H1 (cell line): Measurements from ENCODE around the gene HSPA1L. TPM values are rescaled to one million over a fixed set of nuclear protein-coding genes. Genes with fewer than 3 reads are reported as not detected.

Experiments
- CTCF ChIA-PET: fragments of 300-600 bp; sonication (Branson Sonifier 250); formaldehyde crosslinking; loops from one replicate; lab custom pipeline; 2021; ENCODE audit not compliant: partially characterized antibody; lab: Charles Lee
- POLR2A ChIA-PET: fragments of 300-600 bp; sonication (Branson Sonifier 250); formaldehyde crosslinking; loops from one replicate; lab custom pipeline; 2021; ENCODE audit warnings: inconsistent platforms; ENCODE audit not compliant: partially characterized antibody; lab: Charles Lee
- DNase-seq, 2 experiments: peaks; one replicate each; pipeline versions ENCODE4 v3.0.0 to v3.0.0-alpha.2; 2010 to 2022; ENCODE audit warnings: low spot score in 2 of 2, low read depth in 1 of 2, mixed read lengths in 1 of 2
- FAIRE-seq: peaks from 2 replicates; lab custom pipeline; 2011; peaks lifted over from hg19 to GRCh38; lab: Jason Lieb, UNC
- H2AFZ ChIP-seq: 2 replicates; pipeline ENCODE4 v1.8.1; 2012; ENCODE audit warnings: low read length, inconsistent platforms
- H2AK5ac ChIP-seq: 2 replicates; pipeline ENCODE4 v1.6.1; 2013; ENCODE audit warnings: low read depth, low read length
- H2BK120ac ChIP-seq: replicated peaks from 2 replicates; pipeline ENCODE3; 2013; ENCODE audit warnings: low read depth, low read length, inconsistent platforms
- H2BK12ac ChIP-seq: 2 replicates; pipeline ENCODE4 v1.6.1; 2013; ENCODE audit warnings: low read depth, low read length
- H2BK15ac ChIP-seq: 2 replicates; pipeline ENCODE4 v1.6.1; 2013; ENCODE audit warnings: low read length
- H2BK20ac ChIP-seq: 2 replicates; pipeline ENCODE4 v1.6.1; 2013; ENCODE audit warnings: low read length
- H2BK5ac ChIP-seq: 2 replicates; pipeline ENCODE4 v1.6.1; 2013; ENCODE audit warnings: low read depth, low read length
- H3K14ac ChIP-seq: 2 replicates; pipeline ENCODE4 v1.6.1; 2013; ENCODE audit warnings: inconsistent platforms; ENCODE audit not compliant: insufficient read length
- H3K18ac ChIP-seq: 2 replicates; pipeline ENCODE4 v1.6.1; 2013; ENCODE audit warnings: low read length; ENCODE audit errors: extremely low read depth
- H3K23ac ChIP-seq: 2 replicates; pipeline ENCODE4 v1.6.1; 2013; ENCODE audit warnings: inconsistent platforms; ENCODE audit not compliant: insufficient read length
- H3K23me2 ChIP-seq: 2 replicates; pipeline ENCODE4 v1.6.1; 2013; ENCODE audit warnings: low read depth, low read length
- H3K27ac ChIP-seq: 2 replicates; pipeline ENCODE4 v1.6.1; 2011; ENCODE audit warnings: low read depth, low read length, inconsistent platforms
- H3K27me3 ChIP-seq, 4 experiments: replicated peaks in 1 of 4; 1 replicate in 1 of 4; 2 replicates in 3 of 4; pipeline versions ENCODE4 v1.6.1 to v1.8.1; 2011 to 2013; ENCODE audit warnings: low read length in 3 of 4, mild to moderate bottlenecking in 3 of 4, inconsistent platforms in 2 of 4, mixed read lengths in 2 of 4, moderate library complexity in 1 of 4; ENCODE audit not compliant: control insufficient read depth in 3 of 4, insufficient read depth in 3 of 4; ENCODE audit errors: extremely low read depth in 1 of 4
- H3K36me3 ChIP-seq, 4 experiments: 2 replicates each; pipeline versions ENCODE4 v1.6.1 to v1.8.1; 2011 to 2013; ENCODE audit warnings: mild to moderate bottlenecking in 4 of 4, low read length in 3 of 4, moderate library complexity in 2 of 4, control low read depth in 1 of 4, inconsistent platforms in 1 of 4; ENCODE audit not compliant: insufficient read depth in 4 of 4, control insufficient read depth in 2 of 4
- H3K4ac ChIP-seq: replicated peaks from 2 replicates; pipeline ENCODE3; 2013; ENCODE audit warnings: low read length, low read depth, mixed read lengths, inconsistent platforms; ENCODE audit not compliant: insufficient read length
- H3K4me1 ChIP-seq, 4 experiments: replicated peaks in 1 of 4; 1 replicate in 1 of 4; 2 replicates in 3 of 4; pipeline versions ENCODE4 v1.6.1 to v1.8.1; 2011 to 2013; ENCODE audit warnings: low read length in 3 of 4, inconsistent platforms in 2 of 4, mixed read lengths in 1 of 4; ENCODE audit not compliant: insufficient read depth in 4 of 4, control insufficient read depth in 3 of 4
- H3K4me2 ChIP-seq, 2 experiments: 2 replicates each; pipeline versions ENCODE4 v1.6.1 to v1.8.1; 2011 to 2013; ENCODE audit warnings: low read depth in 2 of 2, low read length in 2 of 2, control low read depth in 1 of 2, inconsistent platforms in 1 of 2, mild to moderate bottlenecking in 1 of 2; ENCODE audit not compliant: insufficient read depth in 1 of 2
- H3K4me3 ChIP-seq, 4 experiments: fragments of 200-600, 300-600 bp in 1 of 4; sonication (generic), shearing (Covaris generic), sonication (Bioruptor Twin) in 1 of 4; 2 replicates each; pipeline versions ENCODE4 v1.5.1 to v1.8.1; 2011 to 2016; ENCODE audit warnings: low read length in 4 of 4, low read depth in 3 of 4, control low read depth in 2 of 4, inconsistent platforms in 2 of 4, mild to moderate bottlenecking in 2 of 4, mixed read lengths in 1 of 4, moderate library complexity in 1 of 4; ENCODE audit not compliant: insufficient read depth in 2 of 4; ENCODE audit errors: extremely low read depth in 1 of 4
- H3K56ac ChIP-seq: replicated peaks from 2 replicates; pipeline ENCODE3; 2013; ENCODE audit warnings: low read depth, mild to moderate bottlenecking, mixed read lengths, low read length, inconsistent platforms; ENCODE audit not compliant: insufficient read length
- H3K79me1 ChIP-seq: 2 replicates; pipeline ENCODE4 v1.6.1; 2013; ENCODE audit warnings: low read depth, low read length, control low read depth
- H3K79me2 ChIP-seq, 2 experiments: 2 replicates each; pipeline versions ENCODE4 v1.6.1 to v1.8.1; 2012 to 2013; ENCODE audit warnings: low read length in 2 of 2, mild to moderate bottlenecking in 2 of 2, inconsistent platforms in 1 of 2; ENCODE audit not compliant: insufficient read depth in 2 of 2, control insufficient read depth in 1 of 2
- H3K9ac ChIP-seq, 4 experiments: replicated peaks in 1 of 4; 1 replicate in 1 of 4; 2 replicates in 3 of 4; pipeline versions ENCODE4 v1.6.1 to v1.8.1; 2011 to 2013; ENCODE audit warnings: low read depth in 3 of 4, low read length in 3 of 4, control low read depth in 2 of 4, mild to moderate bottlenecking in 2 of 4, moderate library complexity in 2 of 4, inconsistent platforms in 1 of 4; ENCODE audit errors: extremely low read depth in 1 of 4
- H3K9me3 ChIP-seq, 2 experiments: 2 replicates each; pipeline versions ENCODE4 v1.6.1 to v1.8.1; 2012 to 2013; ENCODE audit warnings: mild to moderate bottlenecking in 2 of 2, moderate library complexity in 2 of 2, control low read depth in 1 of 2, inconsistent platforms in 1 of 2, low read depth in 1 of 2, low read length in 1 of 2, mixed read lengths in 1 of 2; ENCODE audit not compliant: insufficient read depth in 2 of 2
- H4K20me1 ChIP-seq, 2 experiments: replicated peaks in 1 of 2; 2 replicates each; pipeline versions ENCODE3 to v1.8.1; 2011 to 2013; ENCODE audit warnings: inconsistent platforms in 2 of 2, low read length in 2 of 2, mild to moderate bottlenecking in 1 of 2; ENCODE audit not compliant: insufficient read depth in 2 of 2, control insufficient read depth in 1 of 2
- H4K5ac ChIP-seq: 2 replicates; pipeline ENCODE4 v1.6.1; 2013; ENCODE audit warnings: low read length, low read depth, mixed read lengths, inconsistent platforms; ENCODE audit not compliant: insufficient read length
- H4K8ac ChIP-seq: 2 replicates; pipeline ENCODE4 v1.8.0; 2013; ENCODE audit warnings: mild to moderate bottlenecking, moderate library complexity, low read length, inconsistent platforms; ENCODE audit not compliant: insufficient read depth; ENCODE audit errors: extremely low read depth
- H4K91ac ChIP-seq: replicated peaks from 2 replicates; pipeline ENCODE3; 2013; ENCODE audit warnings: low read length, mixed read lengths, inconsistent platforms; ENCODE audit not compliant: insufficient read length
- CREB1 ChIP-seq: IDR thresholded peaks from 2 replicates; pipeline ENCODE4 v1.6.1; 2012; ENCODE audit warnings: inconsistent platforms
- TAF7 ChIP-seq: optimal IDR thresholded peaks from 2 replicates; pipeline ENCODE3; 2011; ENCODE audit warnings: low read depth, mild to moderate bottlenecking, inconsistent platforms, low read length, moderate library complexity, borderline replicate concordance
- WGBS, 2 experiments: shearing (Covaris generic) in 1 of 2; methylation state at CpG; one replicate each; pipeline versions ENCODE4 v1.1.6 to v1.1.7; 2013 to 2015; ENCODE audit warnings: low lambda C conversion rate in 2 of 2, mixed read lengths in 2 of 2, inconsistent platforms in 1 of 2, low coverage in 1 of 2, missing lambda C conversion rate in 1 of 2; ENCODE audit not compliant: insufficient replicate concordance in 2 of 2, insufficient coverage in 1 of 2, insufficient read length in 1 of 2; ENCODE audit errors: extremely low coverage in 1 of 2, missing lambda C conversion rate in 1 of 2; 5-methylcytosine and 5-hydroxymethylcytosine counted together
- polyA plus RNA-seq, 7 experiments: library from polyadenylated mRNA; depleted of rRNA in 3 of 7; stranded (reverse) in 5 of 7; unstranded in 2 of 7; fragments of >200 nt in 5 of 7; fragments of 200-250 nt in 2 of 7; gene quantifications; 1 replicate in 5 of 7; 2 replicates in 1 of 7; 4 replicates in 1 of 7; pipeline versions ENCODE4 v1.2.1 to v1.2.3, GENCODE V29; 2011 to 2013; ENCODE audit warnings: missing spikeins in 2 of 7, mixed read lengths in 2 of 7
- total RNA-seq: library from RNA; stranded (reverse); fragmentation: NEBNext Ultra II Directional; extraction: Animal tissue kit (Norgen Biotek cat#: 25700); gene quantifications from 2 replicates; pipeline ENCODE4 v1.2.1, GENCODE V29; 2021

The HSPA1L gene
- total and polyA plus RNA-seq, 2 of the 8 experiments (the other 6 are each of a cell fraction or from before 2014, with no cell fraction given): 1.00 to 1.9 TPM

DNA sequence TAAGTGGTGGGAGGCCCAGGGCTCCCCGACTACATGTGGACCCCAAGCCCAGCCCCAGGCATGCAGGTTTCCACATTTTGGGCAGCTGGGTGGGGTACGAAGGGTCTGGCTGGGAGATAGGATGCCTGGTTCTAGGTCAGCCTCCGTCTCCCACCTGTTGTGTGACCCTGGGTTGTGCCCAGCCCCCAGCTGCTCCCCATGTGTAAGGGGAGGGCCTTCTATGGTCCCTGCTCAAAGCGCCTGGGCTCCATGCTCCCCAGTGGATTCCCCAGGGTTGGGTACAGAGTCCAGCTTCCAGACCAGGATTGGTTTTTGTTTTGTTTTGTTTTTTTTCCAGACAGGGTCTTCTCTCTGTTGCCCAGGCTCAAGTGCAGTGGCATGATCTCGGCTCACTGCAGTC, 36.9 kb downstream of the HSPA1L start:
- ChIA-PET POLR2A (interaction anchor here (0.9 to 10.7 kb wide), 11 partner anchors 9 to 1206 kb away, joined by 3 to 85 read pairs (median 5); partner anchors contain the start of genes DDAH2, LSM2, MSH5 and VARS1), CTCF (interaction anchor here (0.8 to 15.6 kb wide), 6 partner anchors 4 to 113 kb away, joined by 3 to 228 read pairs (median 5); partner anchors contain the start of genes LSM2, VARS1 and VWA7)
- H3K4me1 ChIP-seq: peaks cover 0 to 7% (median 3%) of the 10 kb centered on the region in 4 experiments; a peak in 3 of 7 replicates
- DNase-seq: no peak
- H3K23me2 ChIP-seq: 0 out of 2 replicates have a peak, but pooled peaks cover 1% of the 10 kb centered on the region
- H3K9ac ChIP-seq: no peak overlapping the region
- H3K27me3 ChIP-seq: no peaks in the 10 kb centered on the region; a peak in 1 of 7 replicates
- no peak overlapping the region for H3K27ac ChIP-seq
- H3K23ac ChIP-seq: no peak overlapping the region
- no peak overlapping the region for H2AK5ac ChIP-seq
- no peaks in the 10 kb centered on the region for H3K79me2 ChIP-seq
- H3K4ac ChIP-seq: no peak overlapping the region
- no peaks in the 10 kb centered on the region for H3K9me3 ChIP-seq
- H2BK20ac ChIP-seq: no peak overlapping the region
- no peak overlapping the region; the same call in 1 of the 2 replicates for H4K8ac ChIP-seq
- H4K91ac ChIP-seq: no peak overlapping the region
- 93% methylated on average over 5 of the region's 5 CpGs; no CpG with 5 or more reads in 1 of the 2 experiments for WGBS, 2 experiments
- no peaks in the 10 kb centered on the region for H3K79me1 ChIP-seq
- H4K5ac ChIP-seq: no peak overlapping the region
- no peak overlapping the region for H2BK15ac ChIP-seq
- no peak for FAIRE-seq
- no peak overlapping the region for H3K4me3 ChIP-seq
- no peak overlapping the region for H2BK5ac ChIP-seq
- peaks cover 18 to 50% (median 39%) of the 10 kb centered on the region in 4 experiments for H3K36me3 ChIP-seq
- H3K56ac ChIP-seq: no peak overlapping the region
- H2BK12ac ChIP-seq: no peak overlapping the region
- H4K20me1 ChIP-seq: no peaks in the 10 kb centered on the region
- no peak overlapping the region for H2AFZ ChIP-seq
- H2BK120ac ChIP-seq: no peak overlapping the region
- H3K14ac ChIP-seq: no peak overlapping the region
- H3K4me2 ChIP-seq: no peak overlapping the region
- TF ChIP-seq TAF7 (no peak), CREB1 (no peak)
- no peak overlapping the region for H3K18ac ChIP-seq
